Activated CD8-positive, alpha-beta memory T cell treated with anti-CD3 and anti-CD28 coated beads, Interleukin-2, amount 50 U/mL, for 48 hours (primary cell): Measurements from ENCODE around the gene ARSG.

ENCODE experiments used
- DNase-seq: peaks from one replicate; pipeline ENCODE4 v3.0.0-alpha.2; 2020

ARSG gene

DNA sequence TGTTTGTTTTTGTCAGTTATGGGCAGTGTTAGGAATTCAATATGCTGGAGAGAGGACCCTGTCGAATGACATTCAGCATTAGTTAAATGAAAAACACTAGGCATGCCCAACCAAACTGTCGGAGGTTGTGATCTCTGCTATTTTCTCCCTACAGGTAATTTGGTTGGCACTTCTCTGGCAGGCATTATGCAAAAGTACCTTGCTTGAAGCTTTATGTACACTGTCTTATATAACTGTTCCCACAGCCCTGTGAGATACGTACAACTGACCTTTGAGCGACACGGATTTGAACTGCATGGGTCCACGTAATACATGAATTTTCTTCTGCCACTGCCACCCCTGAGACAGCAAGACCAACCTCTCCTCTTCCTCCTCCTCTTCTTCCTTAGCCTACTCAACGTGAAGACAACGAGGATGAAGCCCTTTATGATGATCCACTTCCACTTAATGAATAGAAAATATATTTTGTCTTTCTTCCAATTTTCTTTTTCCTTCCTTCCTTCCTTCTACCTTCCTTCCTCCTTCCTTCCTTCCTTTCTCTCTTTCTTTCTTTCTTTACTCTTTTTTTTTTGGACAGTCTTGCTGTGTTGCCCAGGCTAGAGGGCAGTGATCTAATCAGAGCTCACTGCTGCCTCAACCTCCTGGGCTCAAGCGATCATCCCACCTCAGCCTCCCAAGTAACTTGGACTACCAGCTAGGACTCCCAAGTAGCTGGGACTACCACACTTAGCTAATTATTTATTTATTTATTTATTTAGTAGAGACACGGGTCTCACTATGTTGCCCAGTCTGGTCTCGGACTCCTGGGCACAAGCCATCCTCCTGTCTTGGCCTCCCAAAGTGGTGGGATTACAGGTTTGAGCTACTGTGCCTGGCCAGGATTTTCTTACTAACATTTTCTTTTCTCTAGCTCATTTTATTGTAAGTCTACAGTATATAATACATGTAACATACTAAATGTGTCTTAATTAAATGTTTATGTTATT, 88.7 kb downstream of the ARSG start:
- no peak for DNase-seq

DNA sequence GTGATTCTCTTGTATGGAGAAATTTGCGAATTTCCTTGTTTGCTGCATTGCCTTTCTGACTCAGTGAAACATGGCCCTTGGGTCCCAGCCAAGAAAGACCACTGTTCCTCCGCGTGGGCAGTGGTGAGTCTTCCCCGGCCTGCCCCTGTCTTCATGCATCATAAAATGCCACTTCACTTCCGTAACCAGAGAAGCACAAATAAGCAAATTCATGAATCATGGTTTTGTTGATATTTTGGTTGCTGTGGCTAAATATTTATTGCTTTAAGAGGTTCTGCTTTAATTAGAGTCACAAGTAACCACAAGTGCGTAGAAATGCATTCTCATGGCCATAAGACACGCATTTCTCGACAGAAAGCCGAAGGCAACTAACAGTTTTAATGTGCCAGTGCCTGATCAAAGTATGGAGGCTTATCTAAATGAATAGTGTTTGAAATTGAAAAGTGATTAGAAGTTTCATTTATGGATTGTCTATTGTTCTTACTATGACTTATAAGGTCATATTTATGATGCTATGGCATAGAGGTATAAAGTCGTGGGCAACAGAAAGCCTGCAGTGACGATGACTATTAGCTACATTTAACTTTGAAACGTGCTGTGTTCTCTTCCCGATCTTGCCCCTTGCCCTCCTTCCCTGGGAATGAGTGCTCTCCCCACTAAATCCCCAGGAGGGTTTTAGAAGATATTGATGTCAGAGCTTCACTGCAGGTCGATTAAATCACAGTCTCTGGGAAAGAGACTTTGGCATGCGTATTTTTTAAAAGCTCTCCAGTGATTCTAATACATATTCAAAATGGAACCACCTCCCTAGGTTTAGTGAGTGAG, 90.0 kb downstream of the ARSG start:
- no peak for DNase-seq

DNA sequence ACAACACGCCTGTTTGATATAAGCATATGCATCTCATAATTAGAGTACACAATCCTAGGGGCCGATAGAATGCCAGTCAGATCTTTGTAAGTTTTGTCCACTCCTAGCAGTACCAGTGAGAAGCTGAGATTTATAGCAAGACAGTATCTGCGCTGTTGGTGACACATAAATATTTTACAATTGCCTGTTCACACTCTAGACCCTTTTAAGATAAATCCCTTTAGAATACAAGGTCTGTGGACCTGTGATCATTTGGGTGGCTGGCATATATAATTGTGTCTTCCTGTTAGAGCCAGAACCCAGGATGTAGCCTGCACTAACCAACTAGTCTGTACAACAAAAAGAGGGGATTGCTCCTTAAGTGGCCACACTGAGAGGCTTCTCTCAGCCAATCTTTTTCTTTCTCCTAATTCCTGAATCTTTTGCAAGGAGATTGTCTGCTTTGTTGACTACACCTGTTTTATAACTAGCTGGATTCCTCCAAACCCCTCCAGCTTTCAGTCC, 91.3 kb downstream of the ARSG start:
- DNase-seq, result no peak

DNA sequence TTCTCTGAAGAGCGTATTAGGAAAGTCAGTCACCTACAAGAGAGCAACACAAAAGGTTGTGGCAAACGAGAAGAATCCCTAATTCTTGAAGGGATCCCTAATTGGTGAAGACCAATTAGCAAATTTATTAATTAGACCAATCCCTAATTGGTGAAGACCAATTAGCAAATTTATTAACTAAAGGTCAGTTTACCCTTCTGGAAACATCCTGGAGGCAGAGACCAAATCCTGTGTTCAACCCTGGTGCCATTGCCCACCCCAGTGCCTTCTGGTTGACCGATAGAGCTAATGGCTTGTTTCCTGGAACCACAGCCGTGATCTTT, 91.8 kb downstream of the ARSG start:
- DNase-seq, result no peak

DNA sequence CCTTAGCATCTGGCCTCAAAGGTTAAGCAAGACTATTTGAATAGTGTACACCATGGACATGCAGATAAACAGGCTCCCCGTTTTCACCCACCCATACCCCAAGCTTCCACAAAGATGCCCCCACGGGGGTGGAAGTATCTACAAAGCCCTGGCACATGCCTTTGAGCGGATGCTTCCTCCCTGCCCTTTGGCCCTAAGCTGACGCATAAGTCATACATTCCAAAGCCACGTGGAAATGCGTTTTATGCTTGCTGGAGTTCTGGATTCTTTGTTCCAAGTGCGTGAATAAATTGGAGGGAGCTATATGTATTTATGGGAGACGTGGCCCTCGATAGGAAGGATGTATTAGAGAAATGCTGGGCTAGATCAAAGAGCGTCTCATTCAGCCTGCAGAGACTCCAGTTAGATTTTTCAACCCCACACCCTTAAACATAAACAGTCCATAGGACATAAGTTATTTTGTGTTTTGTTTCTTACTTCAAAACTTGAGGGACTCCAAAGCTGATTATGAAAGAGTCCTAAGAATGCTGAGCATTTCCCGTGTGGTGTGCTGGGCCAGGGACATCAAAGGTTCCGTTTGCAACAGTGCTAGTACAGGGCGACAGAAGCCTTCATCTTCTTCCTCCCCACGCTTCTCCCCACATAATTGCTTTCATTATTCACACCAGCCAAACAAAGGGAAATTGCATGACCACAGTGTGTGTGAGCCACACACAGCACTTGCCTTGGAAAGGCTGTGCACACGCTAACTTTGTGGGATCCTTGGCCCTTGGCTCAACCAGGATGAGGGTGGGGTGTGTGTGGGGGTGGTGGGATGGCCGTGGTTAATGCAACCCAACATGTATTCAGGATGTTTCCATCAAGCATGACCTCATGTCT, 92.4 kb downstream of the ARSG start:
- DNase-seq, result no peak

DNA sequence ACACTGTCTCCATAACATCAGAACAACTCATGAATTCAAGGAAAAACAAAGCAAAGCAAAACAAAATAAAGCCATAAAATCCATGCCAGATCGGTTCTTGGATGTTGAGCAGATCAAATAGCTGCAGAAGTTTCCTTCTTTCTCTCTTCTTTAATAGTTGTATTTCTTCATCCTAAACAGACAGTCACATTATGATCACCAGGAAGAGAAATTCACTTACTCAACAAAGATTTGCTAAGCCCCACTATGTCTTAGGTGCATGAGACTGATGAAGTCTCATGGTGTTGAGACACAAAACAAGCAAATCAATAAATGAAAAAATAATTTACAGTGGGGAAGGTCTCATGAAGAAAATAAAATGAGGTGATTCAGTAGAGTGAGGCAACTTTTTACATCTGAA, 93.2 kb downstream of the ARSG start:
- no peak for DNase-seq

DNA sequence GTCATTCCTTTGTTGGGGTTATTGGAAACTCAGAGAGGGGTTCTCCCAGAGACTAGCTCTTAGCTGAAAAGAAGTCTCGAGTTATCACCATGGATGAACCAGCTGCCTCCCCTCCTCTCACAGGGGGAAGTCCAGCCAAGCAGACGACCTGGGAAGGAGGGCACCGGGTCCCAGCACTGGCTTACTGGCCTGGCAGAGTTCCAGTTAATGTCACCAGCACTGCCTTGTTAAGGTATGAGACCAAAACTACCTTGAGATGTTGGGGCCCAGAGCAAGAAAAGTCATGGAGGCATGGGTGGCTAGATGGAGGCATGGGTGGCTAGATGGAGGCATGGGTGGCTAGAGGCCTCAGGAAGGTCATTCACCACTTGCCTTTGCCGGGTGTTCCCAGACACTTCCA, 93.6 kb downstream of the ARSG start:
- DNase-seq, result no peak

DNA sequence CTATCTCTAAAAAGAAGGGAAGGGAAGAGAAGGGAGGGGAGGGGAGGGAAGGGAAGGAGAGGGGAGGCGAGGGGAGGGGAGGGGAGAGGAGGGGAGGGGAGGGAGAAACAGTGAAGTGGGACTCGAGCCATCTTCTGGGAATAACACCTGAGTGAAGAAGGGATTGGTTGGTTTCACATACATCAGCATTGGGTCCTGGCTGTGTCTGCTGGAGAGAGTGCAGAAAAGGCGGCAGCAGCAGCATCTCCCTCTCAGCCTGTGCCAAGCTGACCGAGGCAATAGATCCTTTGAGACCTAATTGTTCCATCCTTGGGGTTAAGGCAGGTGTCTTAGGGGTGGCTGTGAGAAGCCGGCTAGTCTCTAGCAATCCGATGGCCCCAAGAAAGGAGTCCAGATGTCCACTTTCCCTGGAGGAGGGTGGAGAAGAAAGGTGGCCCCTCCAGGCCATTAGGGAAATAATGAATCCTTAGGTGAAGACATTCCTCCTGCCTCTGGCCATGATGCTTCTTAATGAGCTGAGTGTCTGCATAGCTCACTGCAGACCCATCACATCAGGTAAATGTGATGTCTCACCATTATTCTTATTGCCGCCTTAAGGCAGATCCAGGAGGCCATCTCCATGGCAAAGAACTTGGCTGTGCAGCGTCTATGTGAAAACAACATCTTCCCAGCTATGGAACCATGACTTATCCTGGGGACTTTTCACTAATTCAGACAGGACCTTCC, 94.4 kb downstream of the ARSG start:
- no peak for DNase-seq

DNA sequence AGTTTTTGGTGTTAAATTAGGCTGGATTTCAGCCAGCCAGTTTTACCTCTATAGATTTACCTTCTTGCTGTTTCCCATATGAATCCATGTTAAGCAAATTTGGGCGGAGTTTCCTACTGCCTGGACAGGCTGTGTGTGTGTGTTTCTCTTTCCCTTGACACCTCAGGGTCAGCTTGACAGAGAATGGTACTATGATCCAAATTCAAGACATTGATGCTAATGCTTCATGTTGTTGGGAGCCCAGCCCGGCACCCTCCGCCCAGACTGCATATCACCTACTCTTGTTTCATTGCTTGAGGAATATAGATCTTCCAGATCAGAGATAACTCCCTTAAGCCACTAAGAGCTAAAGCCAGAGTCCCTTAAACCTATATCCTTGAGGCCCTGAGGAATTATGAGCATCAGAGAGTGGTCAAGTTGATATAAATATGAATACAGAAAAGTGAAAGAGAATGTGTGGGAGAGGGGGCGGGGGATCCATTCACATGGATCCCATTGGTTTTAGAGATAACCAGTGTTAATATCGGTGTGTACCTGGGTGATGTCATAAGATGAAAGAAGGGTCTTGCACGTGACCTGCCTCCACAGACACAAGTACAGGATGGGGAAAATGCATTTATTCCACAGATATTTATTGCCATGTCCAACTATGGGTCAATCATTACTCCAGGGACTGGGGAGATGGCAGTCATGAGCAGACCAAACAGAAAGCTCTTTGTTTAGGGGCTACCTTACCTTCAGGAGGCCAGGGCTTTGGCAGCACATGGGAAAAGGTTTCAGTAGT, 96.3 kb downstream of the ARSG start:
- no peak for DNase-seq

DNA sequence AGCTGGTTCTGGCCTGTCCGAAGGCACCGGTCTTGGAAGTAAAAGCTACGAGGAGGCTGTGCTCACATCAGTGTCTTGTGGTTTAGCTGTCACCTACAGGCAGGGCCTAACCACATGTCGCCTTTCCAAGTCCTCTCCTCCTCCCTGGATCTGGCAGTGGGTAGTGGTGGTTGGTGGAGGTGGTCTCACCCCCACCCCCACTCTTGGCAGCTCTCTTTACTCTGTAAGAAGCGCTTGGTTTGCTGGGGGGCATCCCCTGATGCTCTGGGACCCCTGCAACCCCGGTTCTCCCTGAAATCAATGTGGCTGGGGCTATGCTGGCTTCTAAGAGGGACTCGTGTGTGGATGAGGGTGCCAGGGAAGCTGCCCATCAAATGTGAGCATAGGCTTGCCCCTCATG, 97.7 kb downstream of the ARSG start:
- no peak for DNase-seq

DNA sequence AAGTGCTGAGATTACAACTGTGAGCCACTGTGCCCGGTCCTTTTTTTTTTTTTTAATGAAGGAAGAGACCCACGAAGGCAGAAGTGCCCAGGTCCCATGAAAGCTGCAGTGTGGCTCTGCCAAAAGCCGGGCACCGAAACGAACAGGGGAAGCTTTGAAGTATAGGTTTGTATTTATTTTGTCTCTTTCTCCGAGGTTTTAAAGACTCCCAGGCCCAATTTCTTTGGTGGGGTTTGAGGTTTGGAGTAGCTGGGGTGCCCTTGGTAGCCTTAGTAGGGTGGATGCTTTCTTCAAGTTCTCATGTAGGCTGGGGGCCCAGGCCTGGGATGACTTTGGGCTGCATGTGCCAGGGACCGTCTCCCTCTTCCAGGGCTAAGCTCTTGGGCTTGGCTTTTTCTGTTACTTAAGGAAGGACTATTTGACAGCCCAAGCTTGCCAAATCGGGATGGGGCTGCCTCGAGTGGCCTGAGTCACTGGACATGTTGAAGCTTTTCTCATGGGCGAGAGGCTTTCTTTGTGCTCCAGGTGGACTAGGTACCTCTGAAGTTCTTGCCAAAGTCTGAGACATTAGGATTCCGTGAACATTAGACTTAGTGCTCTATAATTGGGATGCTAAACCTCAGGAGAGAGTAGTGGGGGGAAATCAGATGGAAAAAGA, 99.7 kb downstream of the ARSG start:
- DNase-seq, result no peak

DNA sequence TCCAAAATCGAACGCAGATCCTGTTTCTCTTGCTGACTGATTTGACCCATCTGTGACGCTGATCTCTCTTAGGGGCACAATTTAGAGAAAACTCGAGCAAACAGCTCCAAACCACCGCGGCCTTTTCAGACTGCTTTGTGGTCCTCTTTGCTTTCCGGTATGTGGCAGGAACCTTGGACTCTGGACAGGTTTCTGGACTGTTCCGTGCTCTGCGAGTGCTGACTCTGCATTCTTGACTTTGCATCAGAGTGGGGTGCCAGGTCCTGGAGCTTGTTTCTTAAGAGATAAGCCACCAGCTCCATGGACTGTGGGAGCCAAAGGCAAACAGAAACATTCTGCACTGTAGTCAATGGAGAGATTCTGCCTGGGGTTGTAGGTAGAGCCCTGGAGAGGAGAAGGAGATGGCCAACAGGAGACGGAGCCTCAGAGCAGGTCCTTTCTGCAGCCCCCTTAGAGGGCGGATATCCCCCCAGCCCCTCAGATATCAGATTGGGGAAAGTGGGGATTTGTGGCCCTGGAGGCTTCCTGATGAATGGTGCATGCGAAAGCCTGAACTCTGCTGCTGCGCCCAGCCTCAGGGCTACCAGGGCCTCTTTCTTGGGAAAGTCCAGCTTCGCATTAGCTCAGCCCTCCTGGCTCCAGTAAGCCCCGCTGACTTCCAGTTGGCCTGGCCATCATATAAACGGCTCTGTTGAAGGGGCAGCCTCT, 100.4 kb downstream of the ARSG start:
- no peak for DNase-seq

DNA sequence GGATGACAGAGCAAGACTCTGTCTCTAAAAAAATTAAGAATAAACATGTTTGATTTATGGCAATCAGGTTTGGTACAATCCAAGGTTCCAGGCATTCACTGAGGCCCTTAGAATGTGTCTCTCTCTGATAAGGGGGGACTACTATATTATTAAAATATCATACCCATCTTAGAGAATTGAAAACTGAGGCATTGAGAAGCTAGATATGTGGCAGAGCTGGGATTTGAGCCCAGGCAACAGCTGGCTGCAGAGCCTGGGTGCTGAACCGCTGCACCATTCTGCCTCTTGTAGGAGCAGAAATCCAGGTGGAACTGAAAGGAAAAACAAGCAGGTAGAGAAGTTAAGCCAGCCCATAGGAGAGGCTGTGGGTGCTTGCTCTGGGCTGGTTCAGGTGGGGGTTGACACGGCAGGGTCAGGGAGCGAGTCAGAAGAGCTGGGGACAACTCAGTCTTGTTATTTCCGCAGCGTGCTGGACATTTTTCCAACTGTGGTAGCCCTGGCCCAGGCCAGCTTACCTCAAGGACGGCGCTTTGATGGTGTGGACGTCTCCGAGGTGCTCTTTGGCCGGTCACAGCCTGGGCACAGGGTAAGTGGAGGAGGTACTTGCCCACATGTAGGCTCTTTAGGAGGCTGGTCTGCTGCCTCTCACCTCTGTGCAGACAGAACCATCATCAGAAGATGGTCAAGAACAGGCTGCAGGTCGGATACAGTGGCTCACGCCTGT, 103.5 kb downstream of the ARSG start:
- DNase-seq, result no peak

DNA sequence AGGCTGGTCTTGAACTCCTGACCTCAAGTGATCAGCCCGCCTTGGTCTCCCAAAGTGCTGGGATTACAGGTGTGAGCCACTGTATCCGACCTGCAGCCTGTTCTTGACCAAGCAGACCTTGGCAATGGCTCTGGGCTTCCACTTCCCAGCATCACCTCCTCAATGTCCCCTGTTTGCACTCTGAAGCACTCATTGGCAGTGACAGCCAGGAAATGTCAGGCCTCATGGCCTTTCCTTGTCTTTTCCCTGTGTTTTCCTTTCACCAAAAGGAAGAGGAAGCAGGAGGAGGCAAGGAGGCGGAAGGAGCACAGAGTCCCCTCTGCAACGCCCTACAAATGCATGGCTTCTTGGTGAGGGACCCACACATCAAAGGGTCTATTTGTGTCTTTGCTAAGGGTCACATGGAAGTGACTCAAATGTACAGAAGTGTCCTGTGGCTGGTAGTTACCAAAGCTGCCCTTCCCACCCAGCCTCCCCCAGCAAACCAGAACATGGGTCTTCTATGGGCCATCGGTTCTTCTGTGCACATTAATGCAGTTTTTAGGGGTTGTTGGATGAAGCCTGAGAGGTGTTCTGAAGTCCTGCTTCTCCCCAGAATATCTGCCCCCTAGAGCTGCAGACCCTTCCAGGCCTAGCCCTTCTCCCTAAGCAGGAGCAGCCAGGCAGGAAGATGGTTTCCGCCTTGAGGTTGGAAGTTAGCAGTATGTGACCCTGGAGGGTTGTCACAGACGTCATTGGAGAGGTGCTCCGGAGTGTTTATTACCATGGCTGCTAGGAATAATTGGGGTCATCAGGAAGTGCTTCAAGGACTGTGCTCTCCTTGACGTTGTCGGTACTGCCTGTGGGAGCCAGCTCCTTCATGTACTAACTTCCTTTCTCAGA, 105.2 kb downstream of the ARSG start:
- DNase-seq, result no peak

DNA sequence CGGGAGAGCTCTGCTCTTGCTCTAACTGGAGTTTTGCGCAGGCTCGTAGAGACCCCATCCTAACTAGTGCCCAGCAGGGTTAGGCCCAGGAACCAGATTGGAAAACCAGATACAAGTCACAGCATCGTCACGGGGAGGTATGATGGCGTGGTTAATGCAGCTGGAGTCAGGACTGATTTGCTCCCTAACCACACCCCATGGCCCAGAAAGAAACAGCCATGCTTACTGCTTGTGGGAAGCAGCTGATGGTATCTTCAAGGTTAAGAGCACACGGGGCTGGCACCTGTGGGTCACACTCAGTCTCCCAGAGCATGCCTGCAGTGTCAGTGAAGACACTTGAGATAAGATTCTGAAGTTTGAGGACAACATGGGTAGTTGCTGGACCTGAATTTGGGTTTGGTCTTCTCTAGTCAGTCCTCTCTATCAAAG, 105.8 kb downstream of the ARSG start:
- no peak for DNase-seq

DNA sequence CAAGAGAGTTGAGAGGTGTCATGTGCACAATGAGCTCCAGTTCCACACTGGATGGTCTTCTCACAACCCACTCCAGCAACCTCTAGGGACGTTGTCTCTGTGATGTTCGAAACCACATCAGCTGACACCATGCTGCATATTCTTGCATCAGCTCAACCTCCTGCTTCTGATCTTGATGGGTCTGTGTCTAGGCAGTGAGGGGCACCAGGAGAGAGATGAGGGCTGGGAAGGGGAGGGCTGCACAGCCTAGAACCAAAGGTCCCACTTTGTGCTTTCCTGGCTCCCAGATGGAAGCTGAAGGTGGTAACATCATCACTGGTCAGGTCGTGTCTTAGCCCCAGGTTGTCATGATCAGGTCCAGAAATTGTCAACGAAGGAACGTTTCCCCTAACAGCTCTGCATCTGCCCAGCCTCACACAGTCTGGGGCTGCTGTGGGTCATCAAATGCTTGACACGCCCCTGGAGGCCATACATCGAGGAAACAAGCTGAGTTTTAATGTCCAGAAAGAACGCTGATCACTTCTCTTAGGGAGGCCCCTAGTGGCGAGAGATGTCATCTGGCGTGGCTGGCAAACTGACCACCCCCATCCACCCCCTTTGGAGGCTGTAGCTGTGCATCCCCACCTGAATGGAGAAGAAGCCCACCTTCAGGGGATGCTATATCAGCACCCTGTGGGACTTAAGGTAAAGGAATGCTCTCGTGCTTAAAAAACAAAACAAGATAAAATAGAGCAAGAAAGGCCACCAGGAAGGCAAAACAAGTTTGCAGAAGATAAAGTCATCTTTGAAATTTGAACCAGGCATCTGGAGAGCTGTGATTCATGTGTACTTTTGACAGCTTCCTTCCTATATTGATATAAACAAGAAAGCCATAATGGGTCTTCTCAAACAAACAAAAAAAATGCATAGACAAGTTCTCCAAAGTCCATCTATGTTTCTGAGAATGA, 107.7 kb downstream of the ARSG start:
- DNase-seq, result peak; percentile 68
